Measurements from ENCODE around the gene ABCD3. TPM values are rescaled to one million over a fixed set of nuclear protein-coding genes. Genes with fewer than 3 reads are reported as not detected.

ABCD3 gene
- total RNA-seq, 1 experiment from 2014 or later = 48.8 TPM

DNA sequence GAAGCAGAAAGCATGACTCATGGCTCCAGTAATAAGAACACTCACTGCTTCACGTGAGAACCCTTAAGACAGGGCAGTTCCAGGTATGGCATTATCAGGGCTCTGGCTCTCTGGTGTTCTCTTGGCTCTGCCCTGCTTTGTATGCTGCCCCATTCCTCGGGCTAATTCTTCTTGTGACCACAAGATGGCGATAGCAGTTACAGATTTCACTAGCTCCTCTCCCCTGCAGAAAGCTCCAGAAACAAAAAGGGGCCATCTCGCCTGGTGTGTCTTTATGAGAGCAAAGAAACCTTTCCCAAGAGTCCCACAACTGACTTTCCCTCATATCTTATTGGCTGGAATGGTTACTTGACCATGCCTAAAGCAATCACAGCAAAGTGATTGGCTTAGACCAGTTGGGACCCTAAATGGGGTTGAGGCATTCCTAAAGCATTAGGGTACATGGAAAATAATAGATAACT lies 63.3 kb downstream of the ABCD3 start (continued):
- TF ChIP-seq SIN3A (IDR thresholded peaks at IDR 0.05; ENCODE audit: low read depth) (no peak), EGR1 (IDR thresholded peaks at IDR 0.05; ENCODE audit: low read depth) (no peak), CEBPB (IDR thresholded peaks at IDR 0.05; ENCODE audit: low read depth) (no peak), TCF7L2 (IDR thresholded peaks at IDR 0.05; ENCODE audit: borderline replicate concordance, extremely low read depth, insufficient read depth, insufficient read length) (no peak), CBX3 (IDR thresholded peaks at IDR 0.05; ENCODE audit: low read depth) (0 out of 2 replicates have a peak, but pooled peaks have one; percentile 27), EZH2phosphoT487 (IDR thresholded peaks at IDR 0.05; ENCODE audit: borderline replicate concordance) (no peak)

GRCh38 chr1:94486990-94487389 lies 68.8 kb downstream of the ABCD3 start:
- H3K36me3 ChIP-seq (ENCODE audit: control insufficient read depth in 1 of 2, insufficient read depth in 2 of 2, low read length in 2 of 2) = peaks cover 3 to 16% of the 10 kb centered on the region in 2 experiments; a peak in 3 of 4 replicates
- intact Hi-C loops (cut with micrococcal nuclease) = no loop called here
- no peaks in the 10 kb centered on the region for H3K27me3 ChIP-seq (ENCODE audit: insufficient read depth, low read length)
- no peaks in the 10 kb centered on the region for H3K9me3 ChIP-seq (ENCODE audit: control insufficient read depth in 1 of 2, insufficient read depth in 1 of 2, low read depth in 1 of 2, low read length in 2 of 2)
- H3K9ac ChIP-seq (ENCODE audit: low read length) = no peak overlapping the region
- no peak overlapping the region for H3K27ac ChIP-seq (ENCODE audit: low read depth, low read length)
- no peaks in the 10 kb centered on the region for H3K4me1 ChIP-seq (ENCODE audit: control insufficient read depth in 1 of 2, insufficient read depth in 2 of 2, low read length in 2 of 2)
- no peaks in the 10 kb centered on the region for H4K20me1 ChIP-seq (ENCODE audit: insufficient read depth)
- no TSS peak for BruUV-seq (replicated peaks)
- POLR2A ChIA-PET = interaction anchor here (0.8 kb wide), 1 partner anchor 69 kb away, joined by 3 read pairs; the partner anchor contains the start of gene ABCD3
- no peak overlapping the region for H3K4me3 ChIP-seq (replicated peaks in 1 of 2; ENCODE audit: low read depth in 1 of 2, low read length in 2 of 2)
- no peaks in the 10 kb centered on the region for H3K9me2 ChIP-seq (ENCODE audit: insufficient read depth)
- ATAC-seq (no peak), DNase-seq (ENCODE audit: low read depth, low spot score) (no peak)
- no peak for TF ChIP-seq FOSL1 (IDR thresholded peaks at IDR 0.05; ENCODE audit: low read depth)
- H3K4me2 ChIP-seq (ENCODE audit: low read length) = no peak overlapping the region
- no peak overlapping the region for H2AFZ ChIP-seq (ENCODE audit: low read depth, low read length, poor library complexity, severe bottlenecking)
- RAD21 ChIA-PET (ENCODE audit: low non-redundant PET in 1 of 2, low total read pairs in 2 of 2, uncharacterized antibody in 2 of 2, unreplicated experiment in 2 of 2) = no interaction called here
- CTCF ChIA-PET = no interaction called here
- no peaks in the 10 kb centered on the region for H3K79me2 ChIP-seq (ENCODE audit: insufficient read depth, low read length)

GRCh38 chr1:94490556-94490955 lies 72.4 kb downstream of the ABCD3 start:
- POLR2A ChIA-PET = no interaction called here

More at GRCh38 chr1:94490556-94490955, 72.4 kb downstream of the ABCD3 start:
- no peak overlapping the region for H3K9ac ChIP-seq (ENCODE audit: low read length)
- no peaks in the 10 kb centered on the region for H3K27me3 ChIP-seq (ENCODE audit: insufficient read depth, low read length)
- CTCF ChIA-PET = no interaction called here
- H3K4me3 ChIP-seq (replicated peaks in 1 of 2; ENCODE audit: low read depth in 1 of 2, low read length in 2 of 2) = no peak overlapping the region
- no peaks in the 10 kb centered on the region for H3K9me2 ChIP-seq (ENCODE audit: insufficient read depth)
- TF ChIP-seq SIN3A (IDR thresholded peaks at IDR 0.05; ENCODE audit: low read depth) (no peak), CBX3 (IDR thresholded peaks at IDR 0.05; ENCODE audit: low read depth) (no peak), SRF (IDR thresholded peaks at IDR 0.05; ENCODE audit: low read depth) (no peak), ZBTB33 (IDR thresholded peaks at IDR 0.05; ENCODE audit: extremely low read depth, insufficient replicate concordance, low read length) (no peak), POLR2AphosphoS5 (IDR thresholded peaks at IDR 0.05; ENCODE audit: low read depth, low read length) (no peak), ZFX (IDR thresholded peaks at IDR 0.05) (no peak)
- RAD21 ChIA-PET (ENCODE audit: low non-redundant PET in 1 of 2, low total read pairs in 2 of 2, uncharacterized antibody in 2 of 2, unreplicated experiment in 2 of 2) = no interaction called here
- H3K9me3 ChIP-seq (ENCODE audit: control insufficient read depth in 1 of 2, insufficient read depth in 1 of 2, low read depth in 1 of 2, low read length in 2 of 2) = no peaks in the 10 kb centered on the region
- H4K20me1 ChIP-seq (ENCODE audit: insufficient read depth) = no peaks in the 10 kb centered on the region
- intact Hi-C loops (cut with micrococcal nuclease) = no loop called here
- no peaks in the 10 kb centered on the region for H3K4me1 ChIP-seq (ENCODE audit: control insufficient read depth in 1 of 2, insufficient read depth in 2 of 2, low read length in 2 of 2)
- H3K27ac ChIP-seq (ENCODE audit: low read depth, low read length) = no peak overlapping the region
- BruUV-seq (replicated peaks) = no TSS peak
- no peaks in the 10 kb centered on the region for H3K79me2 ChIP-seq (ENCODE audit: insufficient read depth, low read length)
- no peak overlapping the region for H2AFZ ChIP-seq (ENCODE audit: low read depth, low read length, poor library complexity, severe bottlenecking)
- H3K4me2 ChIP-seq (ENCODE audit: low read length) = no peak overlapping the region
- H3K36me3 ChIP-seq (ENCODE audit: control insufficient read depth in 1 of 2, insufficient read depth in 2 of 2, low read length in 2 of 2) = peaks cover 3 to 22% of the 10 kb centered on the region in 2 experiments
- DNase-seq (ENCODE audit: low read depth, low spot score) = no peak
- no peak for ATAC-seq
